ENCODE data around the gene DDX4. TPM values are rescaled to one million over a fixed set of nuclear protein-coding genes. Genes with fewer than 3 reads are reported as not detected.
"Not testable (repeated sequence)": the region's sequence is repeated elsewhere in the genome, so short reads cannot be mapped to it uniquely, and the experiment has no call there.

Gene DDX4
- total RNA-seq, 2 experiments from 2014 or later = 0.23 to 0.61 TPM

GRCh38 chr5:55771175-55771655 is 33.4 kb downstream of the DDX4 start:
- no peak overlapping the region for H3K4me3 Mint-ChIP-seq
- ChIA-PET CTCF (no interaction called here), POLR2A (no interaction called here)
- no peak for DNase-seq
- H3K9me3 Mint-ChIP-seq (ENCODE audit: insufficient read depth) = no peaks in the 10 kb centered on the region
- H3K4me1 Mint-ChIP-seq (ENCODE audit: low read depth) = peaks cover 11% of the 10 kb centered on the region
- peaks cover 6% of the 10 kb centered on the region for H3K27me3 Mint-ChIP-seq (ENCODE audit: low read depth)
- no peak overlapping the region for H3K27ac Mint-ChIP-seq
- peaks cover 4% of the 10 kb centered on the region for H3K36me3 Mint-ChIP-seq (ENCODE audit: low read depth)
- ATAC-seq = no peak

DNA sequence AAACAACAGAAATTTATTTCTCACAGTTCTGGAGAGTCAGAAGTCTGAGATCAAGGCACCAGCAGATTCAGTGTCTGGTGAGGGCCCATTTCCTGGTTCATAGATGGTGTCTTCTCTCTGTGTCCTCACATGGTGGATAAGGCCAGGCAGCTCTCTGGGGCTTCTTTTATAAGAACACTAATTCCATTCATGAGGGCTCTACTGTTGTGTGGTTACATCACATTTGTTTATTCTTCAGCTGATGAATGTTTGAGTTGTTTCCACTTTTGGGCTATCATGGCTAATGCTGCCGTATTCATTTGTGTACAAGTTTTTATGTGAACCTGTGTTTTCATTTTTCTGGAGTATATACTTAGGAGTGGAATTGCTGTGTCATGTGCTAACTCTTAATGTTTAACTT is 35.2 kb downstream of the DDX4 start:
- ATAC-seq = no peak
- Mint-ChIP-seq H3K4me3 (no peak overlapping the region), H3K36me3 (ENCODE audit: low read depth) (peaks cover 4% of the 10 kb centered on the region), H3K4me1 (ENCODE audit: low read depth) (peaks cover 11% of the 10 kb centered on the region), H3K9me3 (ENCODE audit: insufficient read depth) (no peaks in the 10 kb centered on the region), H3K27me3 (ENCODE audit: low read depth) (peaks cover 14% of the 10 kb centered on the region), H3K27ac (no peak overlapping the region)
- ChIA-PET POLR2A (no interaction called here), CTCF (no interaction called here)
- DNase-seq = no peak

DNA sequence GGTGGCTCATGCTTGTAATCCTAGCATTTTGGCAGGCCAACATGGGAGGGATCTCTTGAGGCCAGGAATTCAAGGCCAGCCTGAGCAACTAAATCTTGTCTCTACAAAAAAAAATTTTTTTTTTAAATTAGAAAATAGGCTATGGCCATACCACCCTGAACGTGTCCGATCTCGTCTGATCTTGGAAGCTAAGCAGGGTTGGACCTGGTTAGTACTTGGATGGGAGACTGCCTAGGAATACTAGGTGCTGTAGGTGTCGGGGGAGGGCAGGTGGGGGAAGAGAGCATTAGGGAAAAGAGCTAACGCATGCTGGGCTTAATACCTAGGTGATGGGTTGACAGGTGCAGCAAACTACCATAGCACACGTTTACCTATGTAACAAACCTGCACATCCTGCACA is 39.5 kb downstream of the DDX4 start:
- ATAC-seq = no peak
- peaks cover 30% of the 10 kb centered on the region for H3K27me3 Mint-ChIP-seq (ENCODE audit: low read depth)
- H3K27ac Mint-ChIP-seq = no peak overlapping the region
- POLR2A ChIA-PET = no interaction called here
- no peaks in the 10 kb centered on the region for H3K9me3 Mint-ChIP-seq (ENCODE audit: insufficient read depth)
- H3K4me1 Mint-ChIP-seq (ENCODE audit: low read depth) = peaks cover 10% of the 10 kb centered on the region
- H3K36me3 Mint-ChIP-seq (ENCODE audit: low read depth) = peaks cover 3% of the 10 kb centered on the region
- no peak for DNase-seq
- H3K4me3 Mint-ChIP-seq = no peak overlapping the region
- CTCF ChIA-PET = no interaction called here

DNA sequence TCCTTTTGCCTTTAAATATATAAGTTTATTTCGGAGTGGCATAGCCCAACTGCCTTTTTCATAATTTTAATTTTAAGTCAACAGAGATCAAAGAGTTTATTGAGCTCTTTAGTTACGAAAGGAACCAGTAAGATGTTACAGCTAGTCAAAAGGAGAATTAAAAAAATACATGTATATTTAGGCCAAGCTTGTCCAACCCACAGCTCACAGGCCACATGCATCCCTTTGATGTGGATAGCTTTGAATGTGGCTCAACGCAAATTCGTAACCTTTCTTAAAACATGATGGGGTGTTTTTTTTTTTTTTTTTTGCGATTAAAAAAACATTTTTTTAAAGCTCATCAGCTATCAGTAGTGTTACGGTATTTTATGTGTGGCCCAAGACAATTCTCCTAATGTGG is 63.1 kb downstream of the DDX4 start:
- Mint-ChIP-seq H3K9me3 (ENCODE audit: insufficient read depth) (no peaks in the 10 kb centered on the region), H3K27ac (no peak overlapping the region), H3K4me3 (no peak overlapping the region), H3K4me1 (ENCODE audit: low read depth) (peaks cover 11% of the 10 kb centered on the region), H3K27me3 (ENCODE audit: low read depth) (peaks cover 10% of the 10 kb centered on the region), H3K36me3 (ENCODE audit: low read depth) (no peaks in the 10 kb centered on the region)
- CTCF ChIA-PET = interaction anchor here (0.6 kb wide), 1 partner anchor 25 kb away, joined by 3 read pairs; no protein-coding TSS in a partner anchor
- DNase-seq (peak; percentile 45), ATAC-seq (no peak)
- POLR2A ChIA-PET = no interaction called here

DNA sequence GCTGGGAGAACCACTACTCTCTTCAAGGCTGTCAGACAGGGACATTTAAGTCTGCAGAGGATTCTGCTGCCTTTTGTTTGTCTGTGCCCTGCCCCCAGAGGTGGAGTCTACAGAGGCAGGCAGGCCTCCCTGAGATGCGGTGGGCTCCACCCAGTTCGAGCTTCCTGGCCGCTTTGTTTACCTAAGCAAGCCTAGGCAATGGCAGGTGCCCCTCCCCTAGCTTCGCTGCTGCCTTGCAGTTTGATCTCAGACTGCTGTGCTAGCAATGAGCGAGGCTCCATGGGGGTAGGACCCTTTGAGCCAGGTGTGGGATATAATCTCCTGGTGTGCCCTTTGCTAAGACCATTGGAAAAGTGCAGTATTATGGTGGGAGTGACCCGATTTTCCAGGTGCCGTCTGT is 71.0 kb downstream of the DDX4 start:
- H3K4me1 Mint-ChIP-seq (ENCODE audit: low read depth); POLR2A ChIA-PET; DNase-seq; CTCF ChIA-PET; ATAC-seq; H3K4me3 Mint-ChIP-seq; H3K9me3 Mint-ChIP-seq (ENCODE audit: insufficient read depth); H3K27ac Mint-ChIP-seq; H3K36me3 Mint-ChIP-seq (ENCODE audit: low read depth): not testable (repeated sequence)
- peaks cover 25% of the 10 kb centered on the region for H3K27me3 Mint-ChIP-seq (ENCODE audit: low read depth)

DNA sequence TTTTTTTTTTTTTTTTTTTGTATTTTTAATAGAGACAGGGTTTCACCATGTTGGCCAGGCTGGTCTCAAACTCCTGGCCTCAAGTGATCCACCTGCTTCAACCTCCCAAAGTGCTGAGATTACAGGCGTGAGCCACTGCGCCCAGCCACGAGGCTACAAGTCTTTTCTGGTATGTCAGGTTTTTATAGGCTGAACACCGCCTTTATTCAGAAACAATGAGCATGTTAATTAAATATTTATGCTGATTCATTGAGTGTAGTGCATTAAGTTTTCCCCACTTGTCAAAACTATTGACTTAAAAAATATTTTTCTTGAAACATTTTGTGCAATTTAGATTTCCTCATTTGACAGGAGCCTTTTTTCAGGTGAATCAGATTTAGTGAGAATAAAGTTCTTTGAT is 78.1 kb downstream of the DDX4 start:
- H3K27ac Mint-ChIP-seq; ATAC-seq; CTCF ChIA-PET; H3K9me3 Mint-ChIP-seq (ENCODE audit: insufficient read depth); H3K36me3 Mint-ChIP-seq (ENCODE audit: low read depth); DNase-seq; POLR2A ChIA-PET; H3K4me1 Mint-ChIP-seq (ENCODE audit: low read depth); H3K4me3 Mint-ChIP-seq: not testable (repeated sequence)
- peaks cover 33% of the 10 kb centered on the region for H3K27me3 Mint-ChIP-seq (ENCODE audit: low read depth)

GRCh38 chr5:55816342-55816741 is 78.5 kb downstream of the DDX4 start:
- POLR2A ChIA-PET = no interaction called here
- CTCF ChIA-PET = no interaction called here
- Mint-ChIP-seq H3K36me3 (ENCODE audit: low read depth) (no peaks in the 10 kb centered on the region), H3K4me3 (no peak overlapping the region), H3K4me1 (ENCODE audit: low read depth) (peaks cover 3% of the 10 kb centered on the region), H3K27me3 (ENCODE audit: low read depth) (peaks cover 37% of the 10 kb centered on the region), H3K27ac (no peak overlapping the region), H3K9me3 (ENCODE audit: insufficient read depth) (no peaks in the 10 kb centered on the region)
- ATAC-seq (no peak), DNase-seq (no peak)

GRCh38 chr5:55817030-55817429 is 79.2 kb downstream of the DDX4 start:
- no peak overlapping the region for H3K27ac Mint-ChIP-seq
- H3K27me3 Mint-ChIP-seq (ENCODE audit: low read depth) = peaks cover 41% of the 10 kb centered on the region
- no peaks in the 10 kb centered on the region for H3K9me3 Mint-ChIP-seq (ENCODE audit: insufficient read depth)
- ChIA-PET POLR2A (no interaction called here), CTCF (no interaction called here)
- H3K4me1 Mint-ChIP-seq (ENCODE audit: low read depth) = peaks cover 7% of the 10 kb centered on the region
- H3K4me3 Mint-ChIP-seq = no peak overlapping the region
- no peak for ATAC-seq
- DNase-seq = no peak
- H3K36me3 Mint-ChIP-seq (ENCODE audit: low read depth) = no peaks in the 10 kb centered on the region

GRCh38 chr5:55820488-55820887 is 82.6 kb downstream of the DDX4 start:
- DNase-seq (no peak), ATAC-seq (no peak)
- ChIA-PET CTCF (no interaction called here), POLR2A (no interaction called here)
- peaks cover 57% of the 10 kb centered on the region for H3K27me3 Mint-ChIP-seq (ENCODE audit: low read depth)
- no peak overlapping the region for H3K27ac Mint-ChIP-seq
- H3K36me3 Mint-ChIP-seq (ENCODE audit: low read depth) = no peaks in the 10 kb centered on the region
- no peak overlapping the region for H3K4me3 Mint-ChIP-seq
- H3K9me3 Mint-ChIP-seq (ENCODE audit: insufficient read depth) = no peaks in the 10 kb centered on the region
- peaks cover 7% of the 10 kb centered on the region for H3K4me1 Mint-ChIP-seq (ENCODE audit: low read depth)

DNA sequence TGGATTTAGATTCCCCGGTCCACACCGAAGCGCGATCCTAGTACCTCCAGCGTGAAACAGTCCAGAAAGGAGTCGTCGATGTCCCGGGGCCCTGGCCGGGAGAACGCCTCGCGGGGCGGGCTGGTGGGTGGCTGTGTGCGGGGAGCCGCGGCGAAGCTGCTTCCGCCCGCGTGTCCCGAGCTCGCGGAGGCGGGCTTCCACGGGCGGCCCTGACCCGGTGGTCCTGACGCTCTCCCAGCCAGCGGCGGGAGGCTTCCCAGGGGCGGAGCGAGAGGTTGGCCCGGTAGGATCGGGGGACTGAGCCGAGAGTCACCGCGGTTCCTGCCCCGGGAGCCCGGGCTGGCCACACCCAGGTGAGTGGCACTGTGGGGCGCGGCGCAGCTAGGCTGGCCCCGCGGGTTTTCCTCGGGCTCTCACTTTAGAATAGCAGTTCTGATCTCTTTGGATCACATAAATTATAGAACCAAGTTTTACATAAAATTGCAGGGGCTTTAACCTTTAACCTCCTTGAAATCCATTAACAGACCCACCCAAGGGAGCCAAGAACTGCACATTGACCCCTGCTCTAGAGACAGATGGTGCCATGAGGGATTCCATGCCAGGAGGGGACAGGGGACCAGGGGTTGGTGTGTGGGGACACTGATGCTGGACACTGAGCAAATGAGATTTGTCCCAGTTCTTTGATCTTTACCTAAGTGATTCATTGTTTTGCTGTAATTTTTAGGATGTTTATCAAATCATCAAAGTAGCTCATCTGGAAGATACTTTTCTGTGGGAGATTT is 84.1 kb downstream of the DDX4 start:
- no peak for DNase-seq
- Mint-ChIP-seq H3K4me1 (ENCODE audit: low read depth) (peaks cover 7% of the 10 kb centered on the region), H3K4me3 (peak overlapping the region; percentile 48), H3K36me3 (ENCODE audit: low read depth) (no peaks in the 10 kb centered on the region), H3K27ac (no peak overlapping the region), H3K9me3 (ENCODE audit: insufficient read depth) (no peaks in the 10 kb centered on the region), H3K27me3 (ENCODE audit: low read depth) (peaks cover 59% of the 10 kb centered on the region)
- peak; percentile 77 for ATAC-seq
- ChIA-PET POLR2A (no interaction called here), CTCF (no interaction called here)

GRCh38 chr5:55823151-55823796 is 85.4 kb downstream of the DDX4 start:
- Mint-ChIP-seq H3K27ac (no peak overlapping the region), H3K4me1 (ENCODE audit: low read depth) (peaks cover 7% of the 10 kb centered on the region), H3K9me3 (ENCODE audit: insufficient read depth) (no peaks in the 10 kb centered on the region), H3K36me3 (ENCODE audit: low read depth) (no peaks in the 10 kb centered on the region), H3K27me3 (ENCODE audit: low read depth) (peaks cover 60% of the 10 kb centered on the region), H3K4me3 (no peak overlapping the region)
- ChIA-PET CTCF (no interaction called here), POLR2A (no interaction called here)
- ATAC-seq (no peak), DNase-seq (no peak)

DNA sequence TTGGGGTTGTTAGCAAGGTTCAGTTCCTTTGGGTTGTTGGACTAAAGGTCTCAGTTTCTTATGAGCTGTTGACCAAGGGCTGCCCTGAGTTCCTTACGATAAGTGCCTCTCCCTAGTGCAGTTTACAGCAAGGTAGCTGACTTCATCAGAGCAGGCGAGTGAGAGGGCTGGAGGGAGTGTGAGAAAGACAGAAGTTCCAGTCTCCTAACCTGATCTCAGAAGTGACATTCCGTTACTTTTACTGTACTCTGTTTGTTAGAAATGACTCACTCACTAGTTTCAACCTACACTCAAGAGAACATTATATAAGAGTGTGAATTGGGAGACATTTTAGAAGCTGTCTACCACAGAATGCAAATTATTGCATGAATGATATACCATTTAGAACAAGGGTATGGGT is 92.1 kb downstream of the DDX4 start:
- H3K36me3 Mint-ChIP-seq (ENCODE audit: low read depth) = no peaks in the 10 kb centered on the region
- peaks cover 6% of the 10 kb centered on the region for H3K9me3 Mint-ChIP-seq (ENCODE audit: insufficient read depth)
- ATAC-seq (no peak), DNase-seq (no peak)
- H3K4me1 Mint-ChIP-seq (ENCODE audit: low read depth) = no peaks in the 10 kb centered on the region
- no peak overlapping the region for H3K27ac Mint-ChIP-seq
- ChIA-PET POLR2A (no interaction called here), CTCF (no interaction called here)
- peaks cover 21% of the 10 kb centered on the region for H3K27me3 Mint-ChIP-seq (ENCODE audit: low read depth)
- H3K4me3 Mint-ChIP-seq = no peak overlapping the region

All from activated CD8-positive, alpha-beta T cell treated with anti-CD3 and anti-CD28 coated beads, Interleukin-2, amount 10 ng/mL, durations not matched to agents 7 days and 5 days (primary cell).